ENCODE results near the gene GATAD2B. TPM values are rescaled to one million over a fixed set of nuclear protein-coding genes. Genes with fewer than 3 reads are reported as not detected.

The GATAD2B gene
- total RNA-seq, 1 experiment from 2014 or later = 46.9 TPM

DNA sequence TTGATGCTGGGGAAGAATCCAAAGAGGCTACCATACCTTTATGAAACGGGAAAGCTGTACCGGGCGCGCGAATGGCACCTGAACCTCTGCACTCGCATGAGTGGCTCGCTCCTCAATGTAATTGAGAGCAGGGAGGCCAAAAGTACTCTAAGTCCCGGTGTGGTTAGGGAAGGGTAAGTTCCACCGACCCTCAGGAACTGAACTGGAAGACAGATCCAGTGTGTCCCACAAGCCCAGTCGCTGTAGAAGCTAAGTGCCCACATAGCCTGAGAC, 1.0 kb downstream of the GATAD2B start (continued):
- TF ChIP-seq, protein P1, sequence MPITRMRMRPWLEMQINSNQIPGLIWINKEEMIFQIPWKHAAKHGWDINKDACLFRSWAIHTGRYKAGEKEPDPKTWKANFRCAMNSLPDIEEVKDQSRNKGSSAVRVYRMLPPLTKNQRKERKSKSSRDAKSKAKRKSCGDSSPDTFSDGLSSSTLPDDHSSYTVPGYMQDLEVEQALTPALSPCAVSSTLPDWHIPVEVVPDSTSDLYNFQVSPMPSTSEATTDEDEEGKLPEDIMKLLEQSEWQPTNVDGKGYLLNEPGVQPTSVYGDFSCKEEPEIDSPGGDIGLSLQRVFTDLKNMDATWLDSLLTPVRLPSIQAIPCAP (CRISPR knock-in tag; IDR thresholded peaks at IDR 0.05) = no peak
- TF ChIP-seq CTCF (IDR thresholded peaks at IDR 0.05) = no peak
- TF ChIP-seq, protein P2, sequence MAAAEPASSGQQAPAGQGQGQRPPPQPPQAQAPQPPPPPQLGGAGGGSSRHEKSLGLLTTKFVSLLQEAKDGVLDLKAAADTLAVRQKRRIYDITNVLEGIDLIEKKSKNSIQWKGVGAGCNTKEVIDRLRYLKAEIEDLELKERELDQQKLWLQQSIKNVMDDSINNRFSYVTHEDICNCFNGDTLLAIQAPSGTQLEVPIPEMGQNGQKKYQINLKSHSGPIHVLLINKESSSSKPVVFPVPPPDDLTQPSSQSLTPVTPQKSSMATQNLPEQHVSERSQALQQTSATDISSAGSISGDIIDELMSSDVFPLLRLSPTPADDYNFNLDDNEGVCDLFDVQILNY (CRISPR knock-in tag; IDR thresholded peaks at IDR 0.05) = no peak
- no peak for TF ChIP-seq ZNF423 (CRISPR knock-in tag; IDR thresholded peaks at IDR 0.05)
- TF ChIP-seq AR (CRISPR knock-in tag; IDR thresholded peaks at IDR 0.05) = no peak
- TF ChIP-seq, protein P3, sequence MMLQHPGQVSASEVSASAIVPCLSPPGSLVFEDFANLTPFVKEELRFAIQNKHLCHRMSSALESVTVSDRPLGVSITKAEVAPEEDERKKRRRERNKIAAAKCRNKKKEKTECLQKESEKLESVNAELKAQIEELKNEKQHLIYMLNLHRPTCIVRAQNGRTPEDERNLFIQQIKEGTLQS (CRISPR knock-in tag; conservative IDR thresholded peaks at IDR 0.05) = no peak
- no peak for TF ChIP-seq JUN (CRISPR knock-in tag; IDR thresholded peaks at IDR 0.05)
- TF ChIP-seq GRHL2 (CRISPR knock-in tag; IDR thresholded peaks at IDR 0.05; ENCODE audit: insufficient replicate concordance, severe bottlenecking) = no peak
- no peak for TF ChIP-seq ZNF396 (CRISPR knock-in tag; IDR thresholded peaks at IDR 0.05; ENCODE audit: borderline replicate concordance)

- TF ChIP-seq, protein P4, sequence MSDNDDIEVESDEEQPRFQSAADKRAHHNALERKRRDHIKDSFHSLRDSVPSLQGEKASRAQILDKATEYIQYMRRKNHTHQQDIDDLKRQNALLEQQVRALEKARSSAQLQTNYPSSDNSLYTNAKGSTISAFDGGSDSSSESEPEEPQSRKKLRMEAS (CRISPR knock-in tag; IDR thresholded peaks at IDR 0.05) = peak; percentile 28; the same call in 1 of the 2 replicates
- no peak for TF ChIP-seq ZNF512 (CRISPR knock-in tag; IDR thresholded peaks at IDR 0.05; ENCODE audit: borderline replicate concordance)
- no peak for ATAC-seq
- ChIA-PET POLR2A (interaction anchor here (1.0 to 2.3 kb wide), 2 partner anchors 46 to 69 kb away, joined by 3 to 9 read pairs; partner anchors contain the start of gene CREB3L4), CTCF (interaction anchor here (0.9 to 3.1 kb wide), 5 partner anchors 26 to 123 kb away, joined by 4 to 24 read pairs (median 4); partner anchors contain the start of genes CREB3L4, DENND4B and RAB13)
- no peaks in the 10 kb centered on the region for H3K27me3 Mint-ChIP-seq (ENCODE audit: low read depth)
- peak overlapping the region; percentile 93 for H3K4me3 Mint-ChIP-seq
- no peak for DNase-seq (ENCODE audit: low spot score)
- H3K4me1 Mint-ChIP-seq = peaks cover 26% of the 10 kb centered on the region
- peaks cover 1% of the 10 kb centered on the region; the same call in 1 of the 2 replicates for H3K36me3 Mint-ChIP-seq
- no peaks in the 10 kb centered on the region for H3K9me3 Mint-ChIP-seq
- peak overlapping the region; percentile 85 for H3K27ac Mint-ChIP-seq
These were observed 1.5 kb downstream of the GATAD2B start for GRCh38 chr1:153921080-153921802.

Measured in WTC11 (cell line).